GM23338 (cell line): Measurements from ENCODE around the gene SIRPG. TPM values are rescaled to one million over a fixed set of nuclear protein-coding genes. Genes with fewer than 3 reads are reported as not detected.

Experiments used
- ATAC-seq: fragments of 200-7000 bp; cut with Tn5 transposase; 3 replicates; pipeline ENCODE4 v1.9.1; 2020
- DNase-seq: peaks from one replicate; pipeline ENCODE4 v3.0.0-alpha.2; 2015; ENCODE audit warnings: low spot score
- H2AFZ ChIP-seq: fragments of 200-600 bp; sonication (generic); 2 replicates; pipeline ENCODE4 v1.8.0; 2016; ENCODE audit warnings: antibody characterized with exemption, mild to moderate bottlenecking, moderate library complexity
- H3F3A ChIP-seq: fragments of 200-600 bp; sonication (generic); replicated peaks from 2 replicates; pipeline ENCODE4 v1.8.0; 2017; ENCODE audit warnings: antibody characterized with exemption, mixed run types, low read depth
- H3K27ac ChIP-seq: fragments of 200-600 bp; sonication (generic); 2 replicates; pipeline ENCODE4 v1.6.1; 2016; ENCODE audit warnings: low read depth
- H3K27me3 ChIP-seq: fragments of 200-600 bp; sonication (generic); 2 replicates; pipeline ENCODE4 v1.8.0; 2016; ENCODE audit warnings: mild to moderate bottlenecking, mixed run types, moderate library complexity; ENCODE audit not compliant: insufficient read depth
- H3K36me3 ChIP-seq: fragments of 200-600 bp; sonication (generic); 2 replicates; pipeline ENCODE4 v1.8.0; 2016; ENCODE audit warnings: mild to moderate bottlenecking; ENCODE audit not compliant: insufficient read depth
- H3K4me1 ChIP-seq: fragments of 200-600 bp; sonication (generic); 2 replicates; pipeline ENCODE4 v1.8.0; 2016; ENCODE audit warnings: mild to moderate bottlenecking, moderate library complexity; ENCODE audit not compliant: insufficient read depth
- H3K4me2 ChIP-seq: fragments of 200-600 bp; sonication (generic); 2 replicates; pipeline ENCODE4 v1.7.1; 2017; ENCODE audit warnings: mixed run types
- H3K4me3 ChIP-seq: fragments of 200-600 bp; sonication (generic); 2 replicates; pipeline ENCODE4 v1.6.1; 2016; ENCODE audit warnings: mixed run types
- H3K79me2 ChIP-seq: fragments of 200-600 bp; sonication (generic); replicated peaks from 2 replicates; pipeline ENCODE4 v1.8.0; 2017; ENCODE audit warnings: mild to moderate bottlenecking; ENCODE audit not compliant: insufficient read depth
- H3K9me2 ChIP-seq: fragments of 200-600 bp; sonication (generic); 2 replicates; pipeline ENCODE4 v1.8.0; 2017; ENCODE audit not compliant: insufficient read depth
- H4K20me1 ChIP-seq: fragments of 200-600 bp; sonication (generic); replicated peaks from 2 replicates; pipeline ENCODE4 v1.8.0; 2017; ENCODE audit warnings: mild to moderate bottlenecking; ENCODE audit not compliant: insufficient read depth
- H3K27ac Mint-ChIP-seq: 2 replicates; pipeline ENCODE4 v1.8.0; 2020; ENCODE audit warnings: inconsistent platforms, mild to moderate bottlenecking, moderate library complexity, mixed read lengths
- H3K27me3 Mint-ChIP-seq: 3 replicates; pipeline ENCODE4 v1.8.0; 2022; ENCODE audit warnings: low read depth, mild to moderate bottlenecking, moderate library complexity, mixed read lengths, inconsistent platforms; ENCODE audit not compliant: insufficient read depth, poor library complexity
- H3K36me3 Mint-ChIP-seq: 3 replicates; pipeline ENCODE4 v1.8.0; 2021; ENCODE audit warnings: low read depth, mild to moderate bottlenecking, inconsistent platforms, moderate library complexity, mixed read lengths
- H3K4me1 Mint-ChIP-seq: 3 replicates; pipeline ENCODE4 v1.8.0; 2020; ENCODE audit warnings: mild to moderate bottlenecking, inconsistent platforms, mixed read lengths
- H3K4me3 Mint-ChIP-seq: 3 replicates; pipeline ENCODE4 v1.8.0; 2021; ENCODE audit warnings: moderate library complexity, mild to moderate bottlenecking, inconsistent platforms, mixed read lengths
- H3K9me3 Mint-ChIP-seq: 3 replicates; pipeline ENCODE4 v1.8.0; 2020; ENCODE audit warnings: moderate library complexity, mild to moderate bottlenecking, inconsistent platforms, mixed read lengths
- CREB1 ChIP-seq: fragments of 250-450 bp; sonication (Bioruptor Pico); IDR thresholded peaks from 2 replicates; pipeline ENCODE4 v1.5.0; 2020; ENCODE audit warnings: low read depth, mild to moderate bottlenecking, moderate library complexity
- EZH2 ChIP-seq: fragments of 200-600 bp; sonication (generic); IDR thresholded peaks from one replicate; pipeline ENCODE4 v1.8.0; 2017; ENCODE audit warnings: antibody characterized with exemption, mild to moderate bottlenecking, low read depth; ENCODE audit not compliant: unreplicated experiment
- JUNB ChIP-seq: IDR thresholded peaks from one replicate; pipeline ENCODE4 v1.6.1; 2016; ENCODE audit warnings: antibody characterized with exemption; ENCODE audit not compliant: unreplicated experiment
- POLR2AphosphoS5 ChIP-seq: IDR thresholded peaks from 2 replicates; pipeline ENCODE4 v1.6.1; 2016; ENCODE audit warnings: antibody characterized with exemption, low read depth
- ZNF114 ChIP-seq: fragments of 250-450 bp; sonication (Bioruptor Pico); IDR thresholded peaks from 2 replicates; pipeline ENCODE4 v1.5.0; 2020; ENCODE audit warnings: mild to moderate bottlenecking, moderate library complexity
- ZNF331 ChIP-seq: fragments of 250-450 bp; sonication (Bioruptor Pico); IDR thresholded peaks from 2 replicates; pipeline ENCODE4 v1.5.0; 2020; ENCODE audit warnings: low read depth, mild to moderate bottlenecking, moderate library complexity
- ZNF462 ChIP-seq: fragments of 250-450 bp; sonication (Bioruptor Pico); IDR thresholded peaks from 2 replicates; pipeline ENCODE4 v1.5.0; 2020; ENCODE audit warnings: mild to moderate bottlenecking, moderate library complexity
- polyA plus RNA-seq: library from polyadenylated mRNA; unstranded; fragments of >200 nt; fragmentation: Nextera tagmentation; extraction: Ambion mirVana; gene quantifications from 2 replicates; pipeline ENCODE4 v1.2.1, GENCODE V29; 2016
- total RNA-seq: library from RNA; depleted of rRNA; stranded (reverse); fragments of >200 nt; shearing (Covaris generic); gene quantifications from 2 replicates; pipeline ENCODE4 v1.2.3, GENCODE V29; 2014

SIRPG gene
- total and polyA plus RNA-seq, 2 experiments from 2014 or later = not detected

DNA sequence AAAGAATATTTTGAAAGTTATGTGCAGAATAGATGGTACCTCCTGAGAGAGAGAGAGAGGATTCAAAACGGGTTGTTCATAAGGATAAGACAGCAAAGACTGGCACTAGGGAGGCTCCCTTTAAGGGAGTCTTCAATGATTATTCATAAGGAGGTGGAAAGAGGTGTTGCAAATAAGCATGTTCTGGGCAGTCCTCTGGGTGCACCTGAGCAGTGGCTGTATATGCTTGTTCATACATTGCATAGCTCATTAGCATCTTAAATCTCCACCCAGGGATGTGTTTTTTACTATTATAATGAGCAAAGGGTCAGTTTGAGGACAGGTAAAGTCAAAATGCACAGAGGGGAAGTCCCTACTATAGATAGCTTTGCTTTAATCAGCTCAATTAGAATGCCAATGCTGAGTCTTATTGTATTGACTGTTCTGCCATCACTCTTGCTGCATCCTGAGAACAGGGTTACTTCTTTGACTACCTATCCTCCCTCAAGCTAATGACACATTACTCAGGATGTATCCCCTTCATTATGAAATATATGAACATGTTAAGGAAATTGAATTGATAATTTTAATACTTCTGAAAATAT is 10.0 kb upstream of the SIRPG start:
- no peak overlapping the region for H2AFZ ChIP-seq
- H3K36me3 ChIP-seq = no peaks in the 10 kb centered on the region
- TF ChIP-seq CREB1 = no peak
- no peak for TF ChIP-seq POLR2AphosphoS5
- no peak for TF ChIP-seq ZNF462 (CRISPR knock-in tag)
- no peak for TF ChIP-seq EZH2
- TF ChIP-seq JUNB = no peak
- TF ChIP-seq ZNF114 (CRISPR knock-in tag) = no peak
- TF ChIP-seq ZNF331 (CRISPR knock-in tag) = no peak
- no peaks in the 10 kb centered on the region for H3K4me1 ChIP-seq
- peaks cover 11% of the 10 kb centered on the region for H3K9me2 ChIP-seq
- no peak for DNase-seq
- Mint-ChIP-seq H3K9me3 (peaks cover 11% of the 10 kb centered on the region; the same call in 2 of the 3 replicates), H3K4me3 (no peak overlapping the region), H3K27me3 (peaks cover 3% of the 10 kb centered on the region), H3K4me1 (peaks cover 10% of the 10 kb centered on the region), H3K36me3 (peaks cover 3% of the 10 kb centered on the region; the same call in 2 of the 3 replicates), H3K27ac (no peak overlapping the region)
- no peaks in the 10 kb centered on the region for H4K20me1 ChIP-seq
- no peaks in the 10 kb centered on the region for H3K79me2 ChIP-seq
- no peak overlapping the region for H3K27ac ChIP-seq
- H3K27me3 ChIP-seq = no peaks in the 10 kb centered on the region
- no peaks in the 10 kb centered on the region for H3F3A ChIP-seq
- no peak overlapping the region for H3K4me3 ChIP-seq
- H3K4me2 ChIP-seq = no peak overlapping the region
- ATAC-seq = no peak
